ENCODE measurements around the gene C1QTNF2. TPM values are rescaled to one million over a fixed set of nuclear protein-coding genes. Genes with fewer than 3 reads are reported as not detected.
"Not testable (repeated sequence)": the region's sequence is repeated elsewhere in the genome, so short reads cannot be mapped to it uniquely, and the experiment has no call there.

The C1QTNF2 gene
- total and polyA plus RNA-seq, 2 of the 4 experiments (the other 2 are of a cell fraction), result 0.72 to 1.2 TPM

- H2AK5ac ChIP-seq (ENCODE audit: low read depth, low read length); H3K36me3 ChIP-seq (ENCODE audit: control insufficient read depth, insufficient read depth, low read length); H3K56ac ChIP-seq (ENCODE audit: extremely low read depth, insufficient read depth, low read length); H4K91ac ChIP-seq (ENCODE audit: insufficient read depth, low read depth, low read length); H3K18ac ChIP-seq (ENCODE audit: low read depth, low read length); CTCF ChIA-PET; H3K9me3 ChIP-seq (ENCODE audit: control insufficient read depth, insufficient read depth, low read length); H2BK5ac ChIP-seq (ENCODE audit: low read depth, low read length, poor library complexity, severe bottlenecking); H2BK15ac ChIP-seq (ENCODE audit: low read depth, low read length); intact Hi-C loops (cut with micrococcal nuclease); BruUV-seq (replicated peaks); H2AK9ac ChIP-seq (replicated peaks; ENCODE audit: low read depth, low read length, poor library complexity); H3K9ac ChIP-seq (ENCODE audit: low read depth, low read length); H3K4me2 ChIP-seq (ENCODE audit: low read depth, low read length); H2BK120ac ChIP-seq (ENCODE audit: low read depth, low read length); dilution Hi-C loops (cut with HindIII; ENCODE audit: low sequenced_read_pairs, unreplicated experiment); DNase-seq; H3K23ac ChIP-seq (ENCODE audit: low read depth, low read length); ATAC-seq (ENCODE audit: low read depth); H3K4me3 ChIP-seq (ENCODE audit: insufficient read depth, low read depth, low read length); H3K27ac ChIP-seq (ENCODE audit: insufficient read depth, low read length); H2AFZ ChIP-seq (replicated peaks; ENCODE audit: low read length, poor library complexity); POLR2A ChIA-PET (ENCODE audit: unreplicated experiment); H4K8ac ChIP-seq (ENCODE audit: low read depth in 2 of 2, low read length in 2 of 2); H3K27me3 ChIP-seq (ENCODE audit: control insufficient read depth, insufficient read depth, low read length); H3K4me1 ChIP-seq (ENCODE audit: control insufficient read depth, insufficient read depth, low read length); H4K20me1 ChIP-seq (ENCODE audit: insufficient read depth, low read length); H2BK20ac ChIP-seq (ENCODE audit: low read depth, low read length); H3K9me1 ChIP-seq (ENCODE audit: insufficient read depth, low read length); H3K79me1 ChIP-seq (ENCODE audit: low read depth in 1 of 2, low read length in 2 of 2); H3K4ac ChIP-seq (ENCODE audit: low read depth, low read length); H4K5ac ChIP-seq (ENCODE audit: low read depth, low read length): not testable (repeated sequence)
- in situ Hi-C loops (cut with MboI; ENCODE audit: low sequenced_read_pairs), result loop anchor here (5.0 to 25.0 kb wide), 2 partner anchors 138 to 903 kb away; no protein-coding TSS in a partner anchor
- H3K14ac ChIP-seq (replicated peaks; ENCODE audit: low read depth, low read length), result 0 out of 2 replicates have a peak overlapping the region, but pooled peaks have one; percentile 25
These were observed 29.9 kb downstream of the C1QTNF2 start for GRCh38 chr5:160340513-160340912.
